ENCODE results near the gene SLC35A5. TPM values are rescaled to one million over a fixed set of nuclear protein-coding genes. Genes with fewer than 3 reads are reported as not detected.

Gene SLC35A5
- total RNA-seq, 1 donor from 2014 or later: 26.1 TPM

GRCh38 chr3:112557976-112558375 is 3.9 kb upstream of the SLC35A5 start:
- Histone ChIP-seq H4K20me1 (ENCODE audit: insufficient read depth, low read length) (no peaks in the 10 kb centered on the region), H3K27ac (ENCODE audit: low read depth, low read length) (no peak overlapping the region), H3K9me3 (ENCODE audit: insufficient read depth, low read depth, low read length) (no peaks in the 10 kb centered on the region), H3K4me2 (ENCODE audit: low read length) (no peak overlapping the region), H3K9ac (ENCODE audit: low read length) (no peak overlapping the region), H3K4me1 (ENCODE audit: insufficient read depth, low read length) (peaks cover 8% of the 10 kb centered on the region), H3K36me3 (ENCODE audit: insufficient read depth, low read length) (no peaks in the 10 kb centered on the region), H3K4me3 (ENCODE audit: insufficient read depth, low read depth, low read length) (no peak overlapping the region), H3K79me2 (ENCODE audit: insufficient read depth, low read length) (peaks cover 72% of the 10 kb centered on the region), H2AFZ (ENCODE audit: low read depth, low read length) (no peak overlapping the region), H3K27me3 (ENCODE audit: insufficient read depth, low read length) (no peaks in the 10 kb centered on the region)
- Mint-ChIP-seq H3K27ac (ENCODE audit: unreplicated experiment) (no peak overlapping the region), H3K36me3 (ENCODE audit: low read depth, unreplicated experiment) (peaks cover 3% of the 10 kb centered on the region), H3K4me3 (ENCODE audit: unreplicated experiment) (no peak overlapping the region), H3K9me3 (ENCODE audit: unreplicated experiment) (no peaks in the 10 kb centered on the region), H3K4me1 (ENCODE audit: low read depth, unreplicated experiment) (peaks cover 3% of the 10 kb centered on the region), H3K27me3 (ENCODE audit: low read depth, unreplicated experiment) (no peaks in the 10 kb centered on the region)
- DNase-seq (ENCODE audit: low read depth): no peak
- TF ChIP-seq EZH2 (IDR thresholded peaks at IDR 0.05; ENCODE audit: insufficient read depth, low read length) (no peak), CTCF (IDR thresholded peaks at IDR 0.05; ENCODE audit: insufficient read depth, low read depth, low read length) (no peak)
- FAIRE-seq: no peak

GRCh38 chr3:112560307-112560706 is 1.5 kb upstream of the SLC35A5 start:
- TF ChIP-seq EZH2 (IDR thresholded peaks at IDR 0.05; ENCODE audit: insufficient read depth, low read length) (no peak), CTCF (IDR thresholded peaks at IDR 0.05; ENCODE audit: insufficient read depth, low read depth, low read length) (no peak)
- Mint-ChIP-seq H3K4me1 (ENCODE audit: low read depth, unreplicated experiment) (peaks cover 6% of the 10 kb centered on the region), H3K4me3 (ENCODE audit: unreplicated experiment) (peak overlapping the region; percentile 96), H3K9me3 (ENCODE audit: unreplicated experiment) (no peaks in the 10 kb centered on the region), H3K27me3 (ENCODE audit: low read depth, unreplicated experiment) (no peaks in the 10 kb centered on the region), H3K27ac (ENCODE audit: unreplicated experiment) (peak overlapping the region; percentile 96), H3K36me3 (ENCODE audit: low read depth, unreplicated experiment) (peaks cover 3% of the 10 kb centered on the region)
- Histone ChIP-seq H2AFZ (ENCODE audit: low read depth, low read length) (no peak overlapping the region), H3K36me3 (ENCODE audit: insufficient read depth, low read length) (no peaks in the 10 kb centered on the region), H3K4me1 (ENCODE audit: insufficient read depth, low read length) (peaks cover 8% of the 10 kb centered on the region), H3K27me3 (ENCODE audit: insufficient read depth, low read length) (no peaks in the 10 kb centered on the region), H3K9me3 (ENCODE audit: insufficient read depth, low read depth, low read length) (no peaks in the 10 kb centered on the region), H3K9ac (ENCODE audit: low read length) (peak overlapping the region; percentile 95), H3K4me3 (ENCODE audit: insufficient read depth, low read depth, low read length) (peak overlapping the region; percentile 94), H3K4me2 (ENCODE audit: low read length) (peak overlapping the region; percentile 88), H3K27ac (ENCODE audit: low read depth, low read length) (peak overlapping the region; percentile 98), H3K79me2 (ENCODE audit: insufficient read depth, low read length) (peaks cover 50% of the 10 kb centered on the region), H4K20me1 (ENCODE audit: insufficient read depth, low read length) (no peaks in the 10 kb centered on the region)
- FAIRE-seq: no peak
- DNase-seq (ENCODE audit: low read depth): no peak

GRCh38 chr3:112560721-112561483 is 943 bp upstream of the SLC35A5 start:
- peaks cover 6% of the 10 kb centered on the region for H3K4me1 Mint-ChIP-seq (ENCODE audit: low read depth, unreplicated experiment)
- DNase-seq (ENCODE audit: low read depth): peak; percentile 82

More at GRCh38 chr3:112560721-112561483, 943 bp upstream of the SLC35A5 start:
- Histone ChIP-seq H3K27ac (ENCODE audit: low read depth, low read length) (peak overlapping the region; percentile 98), H2AFZ (ENCODE audit: low read depth, low read length) (peak overlapping the region; percentile 97), H4K20me1 (ENCODE audit: insufficient read depth, low read length) (no peaks in the 10 kb centered on the region), H3K4me2 (ENCODE audit: low read length) (peak overlapping the region; percentile 88), H3K79me2 (ENCODE audit: insufficient read depth, low read length) (peaks cover 44% of the 10 kb centered on the region), H3K9ac (ENCODE audit: low read length) (peak overlapping the region; percentile 95), H3K36me3 (ENCODE audit: insufficient read depth, low read length) (no peaks in the 10 kb centered on the region), H3K4me1 (ENCODE audit: insufficient read depth, low read length) (peaks cover 8% of the 10 kb centered on the region), H3K9me3 (ENCODE audit: insufficient read depth, low read depth, low read length) (no peaks in the 10 kb centered on the region), H3K27me3 (ENCODE audit: insufficient read depth, low read length) (no peaks in the 10 kb centered on the region), H3K4me3 (ENCODE audit: insufficient read depth, low read depth, low read length) (peak overlapping the region; percentile 94)
- peaks cover 3% of the 10 kb centered on the region for H3K36me3 Mint-ChIP-seq (ENCODE audit: low read depth, unreplicated experiment)
- H3K9me3 Mint-ChIP-seq (ENCODE audit: unreplicated experiment): no peaks in the 10 kb centered on the region
- FAIRE-seq: no peak
- no peaks in the 10 kb centered on the region for H3K27me3 Mint-ChIP-seq (ENCODE audit: low read depth, unreplicated experiment)
- peak overlapping the region; percentile 96 for H3K4me3 Mint-ChIP-seq (ENCODE audit: unreplicated experiment)
- TF ChIP-seq CTCF (IDR thresholded peaks at IDR 0.05; ENCODE audit: insufficient read depth, low read depth, low read length) (no peak), EZH2 (IDR thresholded peaks at IDR 0.05; ENCODE audit: insufficient read depth, low read length) (no peak)
- H3K27ac Mint-ChIP-seq (ENCODE audit: unreplicated experiment): peak overlapping the region; percentile 96

Data from astrocyte (in vitro differentiated cells and primary cell).